GM15510 (cell line): ENCODE measurements around the gene ACBD4.

Experiments used
- POLR2A ChIP-seq: IDR thresholded peaks from 3 replicates; pipeline ENCODE4 v1.6.1; 2011; ENCODE audit warnings: borderline replicate concordance; ENCODE audit not compliant: insufficient read length; ENCODE audit errors: extremely low read depth

The ACBD4 gene

GRCh38 chr17:45110676-45111611 is 24.5 kb upstream of the ACBD4 start:
- no peak for TF ChIP-seq POLR2A

- no peak for TF ChIP-seq POLR2A
Observed at GRCh38 chr17:45111850-45112249, 23.6 kb upstream of the ACBD4 start.

- no peak for TF ChIP-seq POLR2A
Observed at GRCh38 chr17:45112559-45113423, 22.7 kb upstream of the ACBD4 start.

- TF ChIP-seq POLR2A, result no peak
Observed at GRCh38 chr17:45113424-45113754, 22.1 kb upstream of the ACBD4 start.

GRCh38 chr17:45114117-45114932 is 21.2 kb upstream of the ACBD4 start:
- no peak for TF ChIP-seq POLR2A

GRCh38 chr17:45115015-45115625 is 20.4 kb upstream of the ACBD4 start:
- no peak for TF ChIP-seq POLR2A

GRCh38 chr17:45115871-45116270 is 19.6 kb upstream of the ACBD4 start:
- no peak for TF ChIP-seq POLR2A

GRCh38 chr17:45116434-45117016 is 19.0 kb upstream of the ACBD4 start:
- TF ChIP-seq POLR2A, result no peak

GRCh38 chr17:45117334-45117733 is 18.2 kb upstream of the ACBD4 start:
- TF ChIP-seq POLR2A, result no peak

GRCh38 chr17:45117848-45118646 is 17.4 kb upstream of the ACBD4 start:
- no peak for TF ChIP-seq POLR2A

GRCh38 chr17:45118691-45119090 is 16.8 kb upstream of the ACBD4 start:
- TF ChIP-seq POLR2A, result no peak

GRCh38 chr17:45119964-45120363 is 15.5 kb upstream of the ACBD4 start:
- TF ChIP-seq POLR2A, result no peak

GRCh38 chr17:45120558-45120957 is 14.9 kb upstream of the ACBD4 start:
- no peak for TF ChIP-seq POLR2A

- no peak for TF ChIP-seq POLR2A
Observed at GRCh38 chr17:45121055-45121454, 14.4 kb upstream of the ACBD4 start.
